GM18867 (cell line): ENCODE results near the gene HSD17B10.
A peak's percentile ranks its signal among the peaks of the same experiment; 100 is the strongest.
"Not testable (repeated sequence)": the region's sequence is repeated elsewhere in the genome, so short reads cannot be mapped to it uniquely, and the experiment has no call there.

ENCODE experiments used
- ATAC-seq: cut with Tn5 transposase; IDR thresholded peaks from one replicate; pipeline ENCODE4 v1.9.1; 2021; ENCODE audit warnings: mild to moderate bottlenecking, moderate library complexity; ENCODE audit not compliant: unreplicated experiment

The HSD17B10 gene

DNA sequence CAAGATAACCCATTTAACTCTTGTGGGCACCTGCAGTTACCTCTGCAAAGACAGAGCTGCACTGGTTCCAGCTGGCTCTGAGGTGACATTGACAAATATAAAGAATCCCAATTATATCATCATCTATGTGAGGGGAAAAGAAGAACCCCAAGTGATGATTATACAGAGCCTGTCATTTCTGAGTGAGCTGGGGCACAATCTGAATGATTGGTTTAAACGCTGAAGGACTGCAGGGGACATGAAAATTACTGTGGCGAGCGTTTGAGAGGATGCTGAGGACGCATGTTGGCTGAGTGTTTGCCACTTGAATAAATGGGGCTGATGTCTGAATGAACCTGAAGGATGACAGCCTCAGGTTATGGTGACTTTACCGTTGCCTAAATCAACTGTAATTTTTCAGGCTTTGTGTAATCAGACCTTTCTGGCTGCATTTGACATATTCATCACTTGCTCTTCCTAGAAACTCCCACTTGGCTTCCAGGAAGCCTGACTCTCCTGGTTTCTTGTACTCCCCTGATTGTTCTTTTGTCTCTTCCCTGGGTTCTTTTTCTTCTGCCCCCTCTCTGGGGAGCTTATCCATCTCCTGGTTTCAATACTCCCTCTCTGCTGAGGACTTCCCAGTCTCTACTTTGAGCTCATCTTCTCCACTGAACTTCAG is 4.1 kb upstream of the HSD17B10 start:
- ATAC-seq = no peak

DNA sequence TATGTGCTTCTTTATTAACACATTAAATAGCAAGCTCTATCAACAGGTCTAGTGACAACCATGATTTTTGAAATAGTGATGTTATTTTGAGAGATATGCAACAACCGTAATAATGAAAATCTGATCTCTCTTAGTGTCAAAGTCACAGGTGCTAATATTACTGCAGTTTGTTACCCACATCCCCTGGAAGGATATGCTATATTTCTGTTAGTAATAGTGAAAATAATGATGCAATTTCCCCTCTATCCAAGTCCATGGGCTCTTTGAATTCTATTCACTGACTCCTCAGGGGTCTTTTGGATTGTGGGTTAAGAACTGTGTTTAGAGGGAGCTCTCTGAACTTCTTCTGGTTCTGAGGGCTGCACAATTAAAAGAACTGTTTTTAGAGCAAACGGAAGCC is 3.0 kb upstream of the HSD17B10 start:
- ATAC-seq = no peak

DNA sequence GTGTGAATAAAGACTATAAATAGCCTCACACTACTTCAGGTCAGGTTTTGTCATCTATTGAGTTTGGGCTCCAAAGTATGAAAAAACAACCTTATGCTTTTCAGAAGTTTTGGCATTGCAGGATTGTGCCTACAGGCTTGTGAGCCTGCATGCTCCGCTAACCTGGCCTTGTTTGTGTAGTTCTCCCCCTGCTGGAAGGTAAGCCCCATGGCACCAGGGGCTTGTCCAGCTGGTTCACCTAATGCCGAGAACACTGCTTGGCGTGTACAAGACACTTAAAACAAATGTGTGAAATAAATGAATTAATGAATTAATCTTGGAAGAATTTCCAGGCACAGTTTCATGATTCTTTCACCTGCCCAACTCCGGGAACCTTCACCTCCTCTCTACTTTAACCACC is 1.8 kb upstream of the HSD17B10 start:
- ATAC-seq = peak; percentile 84

DNA sequence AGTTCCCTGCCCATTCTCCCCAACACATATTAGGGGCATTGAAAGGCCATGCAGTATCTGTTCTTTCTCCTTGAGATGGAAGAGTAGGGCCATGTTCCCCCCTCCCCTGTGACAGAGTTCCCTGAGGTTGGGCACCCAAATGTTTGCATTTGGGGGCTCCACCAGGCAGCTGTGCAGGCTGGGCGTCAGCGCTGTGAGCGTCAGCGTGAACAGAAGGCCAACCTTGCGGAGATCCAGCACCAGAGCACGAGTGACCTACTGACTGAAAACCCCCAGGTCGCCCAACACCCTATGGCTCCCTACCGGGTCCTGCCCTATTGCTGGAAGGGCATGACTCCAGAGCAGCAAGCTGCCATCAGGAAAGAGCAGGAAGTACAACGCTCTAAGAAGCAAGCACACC is 3.9 kb downstream of the HSD17B10 start:
- ATAC-seq = no peak

DNA sequence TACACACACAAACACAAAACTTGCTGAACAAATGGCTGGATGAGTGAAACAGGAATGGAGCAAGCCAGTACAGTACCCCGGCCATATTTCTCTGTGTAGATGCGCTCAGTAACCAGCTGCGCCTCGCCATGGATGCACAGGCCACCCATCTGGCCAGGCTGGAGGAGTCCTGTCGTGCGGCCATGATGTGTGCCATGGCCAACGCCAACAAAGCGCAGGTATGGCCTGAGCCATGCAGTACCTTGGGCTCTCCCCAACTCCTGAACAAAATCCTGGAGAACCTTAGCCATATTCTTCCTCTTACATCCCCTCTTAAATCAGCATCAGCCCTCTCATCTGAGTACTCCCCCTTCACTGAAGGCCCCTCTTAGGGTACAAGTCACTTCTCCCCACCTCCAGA is 4.4 kb downstream of the HSD17B10 start:
- no peak for ATAC-seq

DNA sequence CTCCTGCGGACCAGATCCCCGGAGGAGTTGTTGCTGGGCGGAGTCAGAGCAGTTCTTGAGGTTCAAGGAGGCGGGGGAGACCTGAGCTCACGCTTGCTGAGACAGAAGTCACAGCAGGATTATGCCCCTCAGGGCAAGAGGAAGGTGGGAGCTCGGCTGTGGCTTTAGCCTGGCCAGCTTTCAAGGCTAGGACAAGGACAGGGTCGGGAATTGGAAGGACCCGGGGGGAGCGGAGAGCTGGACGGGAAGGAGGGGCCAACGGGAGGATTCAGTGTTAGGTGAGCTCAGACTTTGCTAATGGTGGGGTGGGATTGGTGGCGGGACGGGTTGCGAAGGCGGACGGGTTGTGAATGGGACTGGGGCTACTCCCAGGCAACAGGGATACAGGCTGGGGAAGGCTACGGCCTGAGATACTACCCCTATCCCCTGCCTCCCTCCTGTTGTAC is 11.3 kb downstream of the HSD17B10 start, which contains the start of gene RIBC1:
TSS of gene RIBC1 (plus strand) at position 13 of the 446 bp plus-strand sequence. CDS start 3,404 bp downstream, outside the sequence.
- ATAC-seq = no peak

DNA sequence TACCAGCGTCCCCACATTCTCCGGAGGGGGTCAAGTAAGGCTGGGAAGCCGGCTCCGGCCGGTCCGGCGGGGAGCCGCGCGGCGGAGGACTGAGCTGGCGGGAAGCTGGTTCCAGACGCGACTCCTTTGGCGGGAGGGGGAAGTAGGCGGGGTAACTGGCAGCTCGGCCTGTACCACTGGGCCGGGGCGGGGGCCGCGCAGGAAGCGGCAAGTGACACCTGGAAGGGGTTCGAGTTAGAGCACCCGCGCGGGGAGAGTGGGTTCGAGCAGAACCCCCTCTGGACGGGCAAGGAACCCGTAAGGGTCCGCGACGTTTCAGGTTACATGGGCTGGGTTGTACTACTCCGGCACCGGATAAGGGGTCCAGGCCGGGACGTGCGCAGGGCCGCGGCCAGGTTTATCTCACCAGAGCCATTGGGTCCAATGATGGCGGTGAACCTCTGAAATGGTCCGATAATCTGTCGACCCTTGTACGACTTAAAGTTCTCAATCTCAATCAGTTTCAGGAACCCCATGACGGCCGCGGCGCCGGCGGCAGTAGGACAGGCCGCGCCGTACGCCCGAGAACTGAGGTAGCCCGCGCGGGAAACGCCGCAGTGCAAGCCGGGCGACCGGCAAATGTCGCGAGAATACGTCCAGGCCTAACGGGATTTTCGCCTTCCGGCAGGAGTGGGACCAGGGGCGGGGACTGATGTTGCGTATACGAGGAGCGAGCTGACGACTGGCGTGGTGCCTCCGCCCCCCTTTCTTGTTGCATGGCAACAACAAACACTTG is 11.9 kb downstream of the HSD17B10 start, which contains the start of gene SMC1A:
TSS of gene SMC1A (minus strand) at position 569 of the 775 bp plus-strand sequence. CDS start at position 515, 54 bp downstream.
- ATAC-seq = peak; percentile 95

DNA sequence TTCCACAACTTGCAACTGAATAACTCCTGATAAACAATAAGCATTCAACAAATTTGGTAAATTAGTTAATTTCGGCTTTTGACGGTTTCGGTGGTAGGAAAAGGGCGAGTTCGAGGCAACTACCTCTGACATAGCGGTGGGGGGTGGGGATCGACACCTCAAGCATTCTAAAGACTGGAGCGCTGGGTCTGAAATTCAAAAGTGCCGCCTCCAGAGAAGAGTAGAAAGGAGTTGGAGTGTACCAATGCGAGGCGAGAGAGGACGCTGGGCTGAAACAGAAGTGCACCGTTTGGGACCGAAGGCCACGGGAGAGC is 12.4 kb downstream of the HSD17B10 start:
- peak; percentile 20 for ATAC-seq

DNA sequence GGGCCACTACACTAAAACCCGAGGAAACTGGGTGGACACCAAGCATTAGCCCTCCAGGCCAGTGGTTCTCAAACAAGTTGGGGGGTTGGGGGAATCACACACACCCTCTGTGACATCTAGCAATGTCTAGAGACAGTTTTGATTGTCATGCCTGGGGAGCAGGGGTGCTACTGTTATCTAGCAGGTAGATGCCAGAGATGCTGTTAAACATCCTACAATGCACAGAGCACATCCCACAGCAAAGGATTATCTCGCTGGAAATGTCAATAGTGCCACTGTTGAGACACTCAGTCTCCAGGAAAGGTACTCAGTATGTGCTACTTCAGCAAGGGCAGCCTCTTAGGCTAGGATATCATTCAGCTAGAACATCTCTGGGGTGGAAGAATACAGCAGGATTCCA is 13.0 kb downstream of the HSD17B10 start:
- no peak for ATAC-seq

DNA sequence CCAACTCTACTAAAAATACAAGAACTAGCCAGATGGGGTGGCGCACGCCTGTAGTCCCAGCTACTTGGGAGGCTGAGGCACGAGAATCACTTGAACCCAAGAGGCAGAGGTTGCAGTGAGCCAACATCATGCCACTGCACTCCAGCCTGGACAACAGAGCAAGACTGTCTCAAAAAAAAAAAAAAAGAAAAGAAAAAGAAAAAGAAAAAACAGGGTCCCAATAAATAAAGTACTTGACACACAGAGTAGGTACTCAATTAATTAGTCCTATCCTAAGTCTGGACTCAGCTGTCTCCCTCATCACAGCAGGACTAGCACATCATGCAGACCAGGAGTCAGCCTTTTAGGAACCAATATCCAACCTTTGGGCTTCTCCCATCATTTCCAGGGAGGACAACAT is 13.8 kb downstream of the HSD17B10 start:
- not testable (repeated sequence) for ATAC-seq

DNA sequence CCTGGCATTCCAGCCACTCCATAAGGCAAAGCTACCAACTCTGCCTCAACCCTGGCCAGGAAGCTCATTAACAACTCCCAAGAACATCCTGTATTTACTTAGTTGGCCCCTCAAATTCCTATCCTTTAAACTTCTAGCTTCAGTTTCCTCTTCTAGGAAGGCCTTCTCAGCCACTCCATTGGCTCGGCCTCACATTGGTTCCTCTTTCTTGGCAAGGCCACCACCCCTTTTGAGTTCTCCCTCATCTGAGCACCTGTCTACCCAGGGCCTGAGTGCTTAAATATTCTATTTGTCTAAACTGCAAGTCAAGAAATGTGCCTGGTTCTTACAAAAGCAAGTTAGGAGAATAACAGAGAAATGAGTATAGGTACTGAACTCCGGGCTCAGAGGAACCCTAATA is 21.7 kb downstream of the HSD17B10 start:
- ATAC-seq = no peak

DNA sequence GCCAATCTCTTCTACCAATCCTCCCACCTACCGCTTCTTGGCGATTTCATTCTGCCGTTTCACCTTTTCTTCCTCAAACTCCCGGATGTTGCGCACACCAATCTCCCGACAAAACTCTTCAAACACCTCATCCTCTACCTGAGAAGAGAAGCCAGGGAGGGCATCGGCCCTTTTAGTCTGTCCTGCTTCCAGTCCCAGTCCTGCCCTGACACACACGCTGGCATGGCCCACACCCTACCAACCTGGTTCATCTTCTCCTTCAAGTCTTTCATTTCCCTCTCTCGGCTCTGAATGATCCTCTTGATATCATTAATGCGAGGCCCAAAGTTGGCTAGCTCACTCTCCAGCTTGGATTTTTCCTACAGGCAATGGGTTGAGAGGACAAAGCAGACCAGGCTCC is 30.6 kb downstream of the HSD17B10 start:
- ATAC-seq = no peak

DNA sequence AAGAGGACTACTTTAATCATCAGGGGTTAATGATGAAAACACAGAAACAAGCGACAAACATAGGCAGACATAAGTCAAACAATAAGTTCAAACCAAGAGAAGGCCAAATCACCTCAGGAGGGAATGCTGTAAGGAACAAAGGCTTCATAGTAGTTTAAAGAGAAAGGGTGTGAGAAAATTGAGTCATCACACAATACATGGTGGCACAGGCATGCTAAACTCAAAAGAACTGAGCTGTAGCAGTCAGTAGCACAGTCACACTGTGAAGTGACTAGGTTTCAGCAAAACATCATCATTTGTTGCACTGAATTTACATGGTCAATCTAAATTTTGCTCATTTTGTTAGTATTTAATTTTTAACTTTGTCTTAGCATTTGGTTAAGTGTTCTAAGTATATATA is 36.0 kb downstream of the HSD17B10 start:
- no peak for ATAC-seq

DNA sequence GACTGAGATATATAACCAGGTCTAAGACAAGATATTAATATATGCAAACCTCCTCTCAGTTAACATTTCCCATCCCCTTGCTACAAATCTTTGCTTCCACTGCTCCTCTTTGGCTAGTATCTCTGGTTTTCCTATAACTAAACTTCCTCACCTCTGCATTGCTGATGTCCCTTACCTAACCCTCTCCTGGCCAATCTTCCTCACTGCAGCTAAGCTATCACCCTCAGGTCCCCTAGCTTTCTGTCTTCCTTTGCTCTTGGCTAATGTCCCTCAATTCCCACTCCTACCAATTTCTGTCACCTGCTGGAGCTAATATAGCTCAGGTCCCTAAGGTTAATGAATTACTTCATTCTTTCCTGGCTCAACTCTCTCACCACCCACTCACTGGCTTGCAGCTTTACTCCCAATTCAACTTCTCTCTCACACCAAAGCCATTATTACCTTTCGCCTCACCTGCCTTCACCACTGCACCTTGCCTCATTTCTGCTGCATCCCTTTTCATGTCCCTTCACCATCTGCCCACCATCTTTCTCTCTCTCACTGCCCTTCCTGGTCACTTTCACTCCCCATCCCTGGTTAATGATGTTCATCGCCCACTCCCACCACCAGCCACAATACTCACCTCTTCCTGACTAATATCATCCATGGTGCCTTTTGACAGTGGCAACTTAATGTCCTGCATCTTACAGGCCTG is 38.4 kb downstream of the HSD17B10 start:
- ATAC-seq = no peak

DNA sequence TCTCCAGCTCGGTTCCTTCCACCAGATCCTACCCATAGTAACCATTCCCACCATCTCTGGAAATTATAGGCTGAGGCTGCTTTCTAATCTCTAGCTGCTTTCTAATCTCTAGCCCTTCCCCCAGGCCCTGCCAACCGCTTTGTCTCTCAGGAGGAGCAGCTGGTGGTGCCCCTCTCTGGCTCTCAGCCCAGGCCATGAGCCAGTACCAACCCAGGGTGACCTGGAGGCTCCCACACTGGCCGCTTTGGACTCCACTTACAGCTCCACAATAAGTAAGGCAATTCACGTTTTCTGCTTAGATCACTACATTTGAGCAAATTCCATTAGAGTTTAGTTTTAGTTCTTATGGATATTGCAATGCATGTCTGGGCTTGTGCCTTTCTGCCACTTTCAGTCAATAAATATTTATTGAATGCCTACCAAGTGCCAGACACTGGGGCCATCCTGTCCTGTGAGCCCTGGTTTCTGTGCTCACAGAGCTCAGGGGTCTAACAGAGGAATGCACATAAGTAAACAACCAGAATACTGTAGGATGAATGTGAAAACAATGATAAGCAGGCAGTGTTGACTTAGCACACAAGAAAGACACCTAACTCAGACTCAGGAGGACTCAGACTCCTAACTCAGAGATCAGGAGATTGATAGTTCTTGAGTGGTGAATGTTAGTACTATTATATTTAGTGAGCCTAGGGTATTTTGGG is 50.6 kb downstream of the HSD17B10 start:
- ATAC-seq = no peak
